Urinary bladder (tissue), 4 donors: ENCODE measurements around the gene HAUS2. TPM values are rescaled to one million over a fixed set of nuclear protein-coding genes. Genes with fewer than 3 reads are reported as not detected.

ENCODE experiments used
- DNase-seq: peaks from one replicate; pipeline ENCODE4 v3.0.0-alpha.2; 2015; ENCODE audit errors: extremely low spot score
- H3K27ac ChIP-seq: one replicate; pipeline ENCODE4 v1.5.1; 2013; ENCODE audit warnings: low read depth, mild to moderate bottlenecking, moderate library complexity
- H3K36me3 ChIP-seq: one replicate; pipeline ENCODE4 v1.6.1; 2013; ENCODE audit warnings: mild to moderate bottlenecking, moderate library complexity; ENCODE audit not compliant: insufficient read depth
- H3K4me1 ChIP-seq: one replicate; pipeline ENCODE4 v1.6.1; 2013; ENCODE audit warnings: mild to moderate bottlenecking, moderate library complexity; ENCODE audit not compliant: insufficient read depth
- H3K4me3 ChIP-seq: one replicate; pipeline ENCODE4 v1.5.1; 2013; ENCODE audit warnings: low read depth, low read length
- WGBS: extraction: QIAGEN DNeasy Blood & Tissue Kit; methylation state at CpG from one replicate; pipeline ENCODE4 v1.1.7; 2013; 5-methylcytosine and 5-hydroxymethylcytosine counted together
- polyA plus RNA-seq: library from polyadenylated mRNA; stranded (reverse); fragments of 200-250 nt; gene quantifications from one replicate; pipeline ENCODE4 v1.2.3, GENCODE V29; 2013
- total RNA-seq: library from RNA; depleted of rRNA; stranded (reverse); fragments of >200 nt; gene quantifications from one replicate; pipeline ENCODE4 v1.2.3, GENCODE V29; 2014
- donor health status: healthy with polysubstance abuse.
- donor health status: healthy.

Gene HAUS2
- total and polyA plus RNA-seq, 2 donors, result 12.5 to 33.5 TPM

GRCh38 chr15:42605796-42606195 is 57.2 kb downstream of the HAUS2 start:
- no peak for DNase-seq

GRCh38 chr15:42608110-42608531 is 59.5 kb downstream of the HAUS2 start:
- 53% methylated on average over 4 of the region's 4 CpGs for whole genome bisulfite sequencing
- Histone ChIP-seq H3K4me3 (no peak overlapping the region), H3K36me3 (no peaks in the 10 kb centered on the region), H3K4me1 (no peaks in the 10 kb centered on the region), H3K27ac (peak overlapping the region; percentile 45)
- no peak for DNase-seq

More at GRCh38 chr15:42605796-42606195, 57.2 kb downstream of the HAUS2 start:
- H3K4me3 ChIP-seq, result no peak overlapping the region
- H3K36me3 ChIP-seq, result no peaks in the 10 kb centered on the region
- WGBS, result 58% methylated on average over 3 of the region's 3 CpGs
- no peaks in the 10 kb centered on the region for H3K4me1 ChIP-seq
- no peak overlapping the region for H3K27ac ChIP-seq

GRCh38 chr15:42608752-42609488 is 60.3 kb downstream of the HAUS2 start:
- H3K27ac ChIP-seq, result no peak overlapping the region
- H3K4me1 ChIP-seq, result no peaks in the 10 kb centered on the region
- no peak for DNase-seq
- H3K36me3 ChIP-seq, result no peaks in the 10 kb centered on the region
- 71% methylated on average over 7 of the region's 7 CpGs for WGBS
- H3K4me3 ChIP-seq, result no peak overlapping the region

- H3K4me3 ChIP-seq, result no peak overlapping the region
- DNase-seq, result no peak
- no peaks in the 10 kb centered on the region for H3K4me1 ChIP-seq
- H3K27ac ChIP-seq, result no peak overlapping the region
- WGBS, result 63% methylated on average over 1 of the region's 1 CpG
- H3K36me3 ChIP-seq, result no peaks in the 10 kb centered on the region
These were observed 62.9 kb downstream of the HAUS2 start for GRCh38 chr15:42611532-42611931.

GRCh38 chr15:42612367-42612912 is 63.8 kb downstream of the HAUS2 start:
- Histone ChIP-seq H3K36me3 (no peaks in the 10 kb centered on the region), H3K27ac (no peak overlapping the region), H3K4me1 (no peaks in the 10 kb centered on the region), H3K4me3 (no peak overlapping the region)
- WGBS, result 81% methylated on average over 8 of the region's 8 CpGs
- DNase-seq, result no peak

- Histone ChIP-seq H3K36me3 (no peaks in the 10 kb centered on the region), H3K4me1 (no peaks in the 10 kb centered on the region), H3K27ac (no peak overlapping the region), H3K4me3 (no peak overlapping the region)
- WGBS, result 10% methylated on average over 2 of the region's 2 CpGs
- no peak for DNase-seq
These were observed 67.5 kb downstream of the HAUS2 start for GRCh38 chr15:42616107-42616506.

Other genes with a start within 250 kb of the HAUS2 start
- 8.6 TPM for gene CAPN3, start 189.3 kb upstream of the HAUS2 start, total RNA-seq
- gene CAPN3, start 189.3 kb upstream of the HAUS2 start, polyA plus RNA-seq, result 6.3 TPM
- 92.7 TPM for gene ZNF106, start 57.7 kb upstream of the HAUS2 start, total RNA-seq
- 24.8 TPM for gene ZNF106, start 57.7 kb upstream of the HAUS2 start, polyA plus RNA-seq
- gene SNAP23, start 53.2 kb upstream of the HAUS2 start, total RNA-seq, result 94.3 TPM
- 47.8 TPM for gene SNAP23, start 53.2 kb upstream of the HAUS2 start, polyA plus RNA-seq
- 20.7 TPM for gene LRRC57, start within 50 bp of the HAUS2 start, total RNA-seq
- gene LRRC57, start within 50 bp of the HAUS2 start, polyA plus RNA-seq, result 10.2 TPM
- 46.3 TPM for gene STARD9, start 26.8 kb downstream of the HAUS2 start, total RNA-seq
- 11.1 TPM for gene STARD9, start 26.8 kb downstream of the HAUS2 start, polyA plus RNA-seq
- gene CDAN1, start 188.3 kb downstream of the HAUS2 start, total RNA-seq, result 8.2 TPM
- gene CDAN1, start 188.3 kb downstream of the HAUS2 start, polyA plus RNA-seq, result 10.4 TPM